Smooth muscle cell (in vitro differentiated cells): ENCODE data around the gene PHF2. TPM values are rescaled to one million over a fixed set of nuclear protein-coding genes. Genes with fewer than 3 reads are reported as not detected.

Experiments used
- DNase-seq: peaks from one replicate; lab custom pipeline; 2025; ENCODE audit not compliant: unreplicated experiment; lab: John Stamatoyannopoulos, UW
- H2AFZ ChIP-seq: fragments of 200-600 bp; sonication (generic); 2 replicates; pipeline ENCODE4 v1.6.0; 2016; ENCODE audit warnings: antibody characterized with exemption, low read depth, mild to moderate bottlenecking
- H3F3A ChIP-seq: fragments of 200-600 bp; sonication (generic); 2 replicates; pipeline ENCODE4 v1.6.0; 2017; ENCODE audit warnings: antibody characterized with exemption, low read depth
- H3K27ac ChIP-seq: fragments of 200-600 bp; sonication (generic); 2 replicates; pipeline ENCODE4 v1.5.1; 2016; ENCODE audit warnings: low read depth, mild to moderate bottlenecking
- H3K27me3 ChIP-seq: fragments of 200-600 bp; sonication (generic); 2 replicates; pipeline ENCODE4 v1.6.1; 2016; ENCODE audit warnings: low read depth, mild to moderate bottlenecking
- H3K36me3 ChIP-seq: fragments of 200-600 bp; sonication (generic); 2 replicates; pipeline ENCODE4 v1.5.1; 2016; ENCODE audit warnings: low read depth
- H3K4me1 ChIP-seq: fragments of 200-600 bp; sonication (generic); 2 replicates; pipeline ENCODE4 v1.5.1; 2016; ENCODE audit warnings: low read depth
- H3K4me2 ChIP-seq: fragments of 200-600 bp; sonication (generic); 2 replicates; pipeline ENCODE4 v1.6.0; 2016; ENCODE audit warnings: mild to moderate bottlenecking
- H3K4me3 ChIP-seq: fragments of 200-600 bp; sonication (generic); 2 replicates; pipeline ENCODE4 v1.5.1; 2016; ENCODE audit warnings: mild to moderate bottlenecking
- H3K79me2 ChIP-seq: fragments of 200-600 bp; sonication (generic); 2 replicates; pipeline ENCODE4 v1.6.0; 2016; ENCODE audit warnings: low read depth, mild to moderate bottlenecking
- H3K9ac ChIP-seq: fragments of 200-600 bp; sonication (generic); 2 replicates; pipeline ENCODE4 v1.6.0; 2016; ENCODE audit warnings: low read depth
- H3K9me3 ChIP-seq: fragments of 200-600 bp; sonication (generic); replicated peaks from 2 replicates; pipeline ENCODE4 v1.5.1; 2016; ENCODE audit warnings: low read depth
- H4K20me1 ChIP-seq: fragments of 200-600 bp; sonication (generic); 2 replicates; pipeline ENCODE4 v1.6.0; 2016; ENCODE audit warnings: low read depth
- CTCF ChIP-seq: fragments of 200-600 bp; sonication (generic); IDR thresholded peaks from 2 replicates; pipeline ENCODE4 v1.5.1; 2017; ENCODE audit warnings: borderline replicate concordance, mild to moderate bottlenecking, antibody characterized with exemption; ENCODE audit not compliant: insufficient read depth, poor library complexity, severe bottlenecking
- WGBS: methylation state at CpG from one replicate; pipeline ENCODE4 v1.1.7; 2016; ENCODE audit warnings: low lambda C conversion rate; 5-methylcytosine and 5-hydroxymethylcytosine counted together
- polyA plus RNA-seq: library from polyadenylated mRNA; unstranded; fragments of >200 nt; fragmentation: Nextera tagmentation; extraction: Ambion mirVana; gene quantifications from 2 replicates; pipeline ENCODE4 v1.2.1, GENCODE V29; 2016
- total RNA-seq: library from RNA; depleted of rRNA; stranded (reverse); fragments of >200 nt; gene quantifications from 2 replicates; pipeline ENCODE4 v1.2.3, GENCODE V29; 2014

The PHF2 gene
- total and polyA plus RNA-seq, 2 experiments from 2014 or later: 11.1 to 18.3 TPM

GRCh38 chr9:93642961-93643360 lies 66.6 kb downstream of the PHF2 start:
- Histone ChIP-seq H3K9ac (no peak overlapping the region), H3K27me3 (no peaks in the 10 kb centered on the region), H2AFZ (no peak overlapping the region), H3F3A (no peaks in the 10 kb centered on the region), H3K4me2 (no peak overlapping the region), H3K4me1 (no peaks in the 10 kb centered on the region), H3K36me3 (peaks cover 6% of the 10 kb centered on the region), H3K9me3 (peaks cover 12% of the 10 kb centered on the region), H3K79me2 (no peaks in the 10 kb centered on the region), H4K20me1 (peaks cover 6% of the 10 kb centered on the region), H3K27ac (no peak overlapping the region), H3K4me3 (no peak overlapping the region)
- DNase-seq: no peak
- TF ChIP-seq CTCF: no peak
- WGBS: 96% methylated on average over 5 of the region's 5 CpGs

GRCh38 chr9:93644397-93645088 lies 68.2 kb downstream of the PHF2 start:
- DNase-seq: no peak
- no peak overlapping the region for H3K27ac ChIP-seq
- H3K4me1 ChIP-seq: no peaks in the 10 kb centered on the region
- no peak overlapping the region for H3K4me2 ChIP-seq
- no peak overlapping the region for H2AFZ ChIP-seq
- no peaks in the 10 kb centered on the region for H3K36me3 ChIP-seq
- no peaks in the 10 kb centered on the region for H3K27me3 ChIP-seq
- H4K20me1 ChIP-seq: peaks cover 6% of the 10 kb centered on the region
- no peak overlapping the region for H3K4me3 ChIP-seq
- H3K9ac ChIP-seq: no peak overlapping the region
- no peak for TF ChIP-seq CTCF
- H3F3A ChIP-seq: no peaks in the 10 kb centered on the region
- no peaks in the 10 kb centered on the region for H3K79me2 ChIP-seq
- H3K9me3 ChIP-seq: no peaks in the 10 kb centered on the region
- 91% methylated on average over 12 of the region's 12 CpGs for WGBS

- 97% methylated on average over 28 of the region's 28 CpGs for WGBS
- H3K79me2 ChIP-seq: no peaks in the 10 kb centered on the region
These were observed 68.9 kb downstream of the PHF2 start for GRCh38 chr9:93645149-93645889.

More at GRCh38 chr9:93645149-93645889, 68.9 kb downstream of the PHF2 start:
- Histone ChIP-seq H2AFZ (no peak overlapping the region), H4K20me1 (peaks cover 5% of the 10 kb centered on the region), H3K4me3 (no peak overlapping the region), H3K27ac (no peak overlapping the region), H3K4me2 (no peak overlapping the region), H3K36me3 (no peaks in the 10 kb centered on the region), H3K4me1 (no peaks in the 10 kb centered on the region), H3K9ac (no peak overlapping the region), H3K27me3 (no peaks in the 10 kb centered on the region), H3F3A (no peaks in the 10 kb centered on the region), H3K9me3 (no peaks in the 10 kb centered on the region)
- no peak for DNase-seq
- TF ChIP-seq CTCF: no peak
